ENCODE data around the gene IGFL2.
"Not testable (repeated sequence)": the region's sequence is repeated elsewhere in the genome, so short reads cannot be mapped to it uniquely, and the experiment has no call there.

Gene IGFL2

GRCh38 chr19:46205183-46205984 lies 57.3 kb downstream of the IGFL2 start:
- no peaks in the 10 kb centered on the region for H3K4me1 ChIP-seq
- no peak overlapping the region for H3K27ac ChIP-seq
- no peaks in the 10 kb centered on the region for H3K9me3 ChIP-seq (ENCODE audit: control insufficient read depth, low read length)
- H3K27me3 ChIP-seq (ENCODE audit: control insufficient read depth, insufficient read depth, low read length), result no peaks in the 10 kb centered on the region
- no peak overlapping the region for H3K9ac ChIP-seq
- H3K4me2 ChIP-seq (ENCODE audit: low read length), result no peak overlapping the region
- no peak for TF ChIP-seq CTCF (IDR thresholded peaks at IDR 0.05)
- H3K36me3 ChIP-seq (ENCODE audit: control insufficient read depth, insufficient read depth, low read length), result no peaks in the 10 kb centered on the region
- no peak overlapping the region for H3K4me3 ChIP-seq (ENCODE audit: low read depth, low read length)
- H2AFZ ChIP-seq, result no peak overlapping the region
- H3K79me2 ChIP-seq, result no peaks in the 10 kb centered on the region

GRCh38 chr19:46206176-46206575 lies 58.1 kb downstream of the IGFL2 start:
- no peak overlapping the region for H3K9ac ChIP-seq
- H3K27me3 ChIP-seq (ENCODE audit: control insufficient read depth, insufficient read depth, low read length), result no peaks in the 10 kb centered on the region
- TF ChIP-seq CTCF (IDR thresholded peaks at IDR 0.05), result no peak
- no peak overlapping the region for H3K4me3 ChIP-seq (ENCODE audit: low read depth, low read length)
- H3K79me2 ChIP-seq, result no peaks in the 10 kb centered on the region
- H3K4me1 ChIP-seq, result peaks cover 6% of the 10 kb centered on the region
- no peaks in the 10 kb centered on the region for H3K36me3 ChIP-seq (ENCODE audit: control insufficient read depth, insufficient read depth, low read length)
- H3K4me2 ChIP-seq (ENCODE audit: low read length), result no peak overlapping the region
- H3K27ac ChIP-seq, result no peak overlapping the region
- H3K9me3 ChIP-seq (ENCODE audit: control insufficient read depth, low read length), result no peaks in the 10 kb centered on the region
- peak overlapping the region; percentile 54 for H2AFZ ChIP-seq

GRCh38 chr19:46206682-46207081 lies 58.6 kb downstream of the IGFL2 start:
- no peak overlapping the region for H2AFZ ChIP-seq
- TF ChIP-seq CTCF (IDR thresholded peaks at IDR 0.05), result no peak
- no peaks in the 10 kb centered on the region for H3K79me2 ChIP-seq
- H3K4me1 ChIP-seq, result peaks cover 11% of the 10 kb centered on the region
- no peaks in the 10 kb centered on the region for H3K9me3 ChIP-seq (ENCODE audit: control insufficient read depth, low read length)
- H3K27me3 ChIP-seq (ENCODE audit: control insufficient read depth, insufficient read depth, low read length), result no peaks in the 10 kb centered on the region
- no peak overlapping the region for H3K4me2 ChIP-seq (ENCODE audit: low read length)
- H3K9ac ChIP-seq, result no peak overlapping the region
- H3K36me3 ChIP-seq (ENCODE audit: control insufficient read depth, insufficient read depth, low read length), result no peaks in the 10 kb centered on the region
- no peak overlapping the region for H3K27ac ChIP-seq
- H3K4me3 ChIP-seq (ENCODE audit: low read depth, low read length), result no peak overlapping the region

- H3K4me1 ChIP-seq, result peaks cover 17% of the 10 kb centered on the region
Measured at GRCh38 chr19:46207858-46208257, 59.8 kb downstream of the IGFL2 start.

GRCh38 chr19:46209051-46209450 lies 61.0 kb downstream of the IGFL2 start:
- H3K4me2 ChIP-seq (ENCODE audit: low read length), result no peak overlapping the region
- no peaks in the 10 kb centered on the region for H3K9me3 ChIP-seq (ENCODE audit: control insufficient read depth, low read length)
- peaks cover 17% of the 10 kb centered on the region for H3K4me1 ChIP-seq
- no peaks in the 10 kb centered on the region for H3K79me2 ChIP-seq
- H3K27me3 ChIP-seq (ENCODE audit: control insufficient read depth, insufficient read depth, low read length), result no peaks in the 10 kb centered on the region
- H3K9ac ChIP-seq, result no peak overlapping the region
- H3K27ac ChIP-seq, result no peak overlapping the region
- no peaks in the 10 kb centered on the region for H3K36me3 ChIP-seq (ENCODE audit: control insufficient read depth, insufficient read depth, low read length)
- TF ChIP-seq CTCF (IDR thresholded peaks at IDR 0.05), result no peak
- no peak overlapping the region for H3K4me3 ChIP-seq (ENCODE audit: low read depth, low read length)
- no peak overlapping the region for H2AFZ ChIP-seq

More at GRCh38 chr19:46207858-46208257, 59.8 kb downstream of the IGFL2 start:
- not testable (repeated sequence) for H3K27ac ChIP-seq; H3K4me2 ChIP-seq (ENCODE audit: low read length); H2AFZ ChIP-seq; H3K27me3 ChIP-seq (ENCODE audit: control insufficient read depth, insufficient read depth, low read length); H3K36me3 ChIP-seq (ENCODE audit: control insufficient read depth, insufficient read depth, low read length); H3K4me3 ChIP-seq (ENCODE audit: low read depth, low read length); H3K9me3 ChIP-seq (ENCODE audit: control insufficient read depth, low read length); H3K79me2 ChIP-seq; H3K9ac ChIP-seq

All from parathyroid adenoma (tissue), 2 donors.